ENCODE results near the gene ATF4. TPM values are rescaled to one million over a fixed set of nuclear protein-coding genes. Genes with fewer than 3 reads are reported as not detected.

ATF4 gene
- total and polyA plus RNA-seq, 2 of the 13 experiments (the other 11 are each of a cell fraction or from before 2014, with no cell fraction given) = 486 to 1,297 TPM

GRCh38 chr22:39553429-39553828 is 33.1 kb downstream of the ATF4 start (continued):
- no peak for TF ChIP-seq ZNF512B (CRISPR knock-in tag; IDR thresholded peaks at IDR 0.05; ENCODE audit: borderline replicate concordance)
- no peak for TF ChIP-seq PRDM4 (CRISPR knock-in tag; IDR thresholded peaks at IDR 0.05; ENCODE audit: borderline replicate concordance)
- TF ChIP-seq SMAD1 (CRISPR knock-in tag; IDR thresholded peaks at IDR 0.05; ENCODE audit: borderline replicate concordance, low read depth) = no peak
- TF ChIP-seq NKX3-1 (CRISPR knock-in tag; IDR thresholded peaks at IDR 0.05) = no peak
- no peak for TF ChIP-seq SMARCC2 (IDR thresholded peaks at IDR 0.05)

- no peak overlapping the region for H3K27ac ChIP-seq (ENCODE audit: extremely low read length, insufficient read depth, low read length)
- H3K4me3 ChIP-seq (replicated peaks in 1 of 3; ENCODE audit: insufficient read depth in 1 of 3, low read depth in 2 of 3, low read length in 3 of 3) = no peak overlapping the region
- no peaks in the 10 kb centered on the region for H3K79me2 ChIP-seq (ENCODE audit: insufficient read depth, low read length)
- peaks cover 7 to 40% of the 10 kb centered on the region in 2 experiments for H3K27me3 ChIP-seq (ENCODE audit: control insufficient read depth in 1 of 2, insufficient read depth in 2 of 2, low read length in 2 of 2)
- FAIRE-seq (no peak), DNase-seq (ENCODE audit: low spot score) (no peak), ATAC-seq (no peak)
- no TSS peak for BruUV-seq (replicated peaks)
- no peak for TF ChIP-seq SAFB2 (CRISPR knock-in tag; IDR thresholded peaks at IDR 0.05; ENCODE audit: borderline replicate concordance, low read depth)
- no peak for TF ChIP-seq BCL6 (CRISPR knock-in tag; IDR thresholded peaks at IDR 0.05)
- no peak for TF ChIP-seq NFIB (CRISPR knock-in tag; IDR thresholded peaks at IDR 0.05; ENCODE audit: borderline replicate concordance)
- intact Hi-C loops (cut with micrococcal nuclease; ENCODE audit: unreplicated experiment) = no loop called here
- in situ Hi-C loops (cut with HindIII; ENCODE audit: extremely low pct_ligation_motif_present, low pct_unique_long_range_greater_than_20kb) = no loop called here
- no peak overlapping the region for H2AFZ ChIP-seq (ENCODE audit: low read length)
- CTCF ChIA-PET (ENCODE audit: low intra/inter-chr PET ratio, low total read pairs) = no interaction called here
- no peaks in the 10 kb centered on the region for H3K4me1 ChIP-seq (ENCODE audit: insufficient read depth, low read length)
- no peak overlapping the region for H3K4me2 ChIP-seq (ENCODE audit: low read depth, low read length)
- 33% methylated on average over 3 of the region's 3 CpGs for WGBS (ENCODE audit: low lambda C conversion rate)
- H3K9ac ChIP-seq (ENCODE audit: insufficient read depth, low read depth, low read length) = no peak overlapping the region
- POLR2A ChIA-PET = no interaction called here
- H3K9me3 ChIP-seq (ENCODE audit: low read length) = no peaks in the 10 kb centered on the region
- no peaks in the 10 kb centered on the region for H4K20me1 ChIP-seq (ENCODE audit: insufficient read depth, low read length)
- H3K36me3 ChIP-seq (replicated peaks in 1 of 2; ENCODE audit: control insufficient read depth in 1 of 2, insufficient read depth in 2 of 2, low read length in 2 of 2) = no peaks in the 10 kb centered on the region
Observed at GRCh38 chr22:39554151-39554550, 33.8 kb downstream of the ATF4 start.

All from HepG2 (cell line).